GM12878 (cell line): ENCODE data around the gene TMUB1.

Experiments
- EP300 ChIP-seq, 2 experiments: fragments of 150-350 bp in 1 of 2; IDR thresholded peaks; 2 replicates each; pipeline ENCODE4 v1.6.1; 2011 to 2012; ENCODE audit warnings: low read depth in 2 of 2, low read length in 2 of 2, borderline replicate concordance in 1 of 2, improper control_type of control experiment in 1 of 2, inconsistent platforms in 1 of 2; ENCODE audit not compliant: control insufficient read depth in 1 of 2
- GABPA ChIP-seq: IDR thresholded peaks from 2 replicates; pipeline ENCODE4 v1.6.1; 2014; ENCODE audit warnings: antibody characterized with exemption, low read depth, mild to moderate bottlenecking, inconsistent platforms
- SUZ12 ChIP-seq: fragments of 200-600 bp; sonication (generic); IDR thresholded peaks from one replicate; pipeline ENCODE4 v1.6.1; 2018; ENCODE audit warnings: antibody characterized with exemption, mild to moderate bottlenecking; ENCODE audit not compliant: unreplicated experiment

DNA sequence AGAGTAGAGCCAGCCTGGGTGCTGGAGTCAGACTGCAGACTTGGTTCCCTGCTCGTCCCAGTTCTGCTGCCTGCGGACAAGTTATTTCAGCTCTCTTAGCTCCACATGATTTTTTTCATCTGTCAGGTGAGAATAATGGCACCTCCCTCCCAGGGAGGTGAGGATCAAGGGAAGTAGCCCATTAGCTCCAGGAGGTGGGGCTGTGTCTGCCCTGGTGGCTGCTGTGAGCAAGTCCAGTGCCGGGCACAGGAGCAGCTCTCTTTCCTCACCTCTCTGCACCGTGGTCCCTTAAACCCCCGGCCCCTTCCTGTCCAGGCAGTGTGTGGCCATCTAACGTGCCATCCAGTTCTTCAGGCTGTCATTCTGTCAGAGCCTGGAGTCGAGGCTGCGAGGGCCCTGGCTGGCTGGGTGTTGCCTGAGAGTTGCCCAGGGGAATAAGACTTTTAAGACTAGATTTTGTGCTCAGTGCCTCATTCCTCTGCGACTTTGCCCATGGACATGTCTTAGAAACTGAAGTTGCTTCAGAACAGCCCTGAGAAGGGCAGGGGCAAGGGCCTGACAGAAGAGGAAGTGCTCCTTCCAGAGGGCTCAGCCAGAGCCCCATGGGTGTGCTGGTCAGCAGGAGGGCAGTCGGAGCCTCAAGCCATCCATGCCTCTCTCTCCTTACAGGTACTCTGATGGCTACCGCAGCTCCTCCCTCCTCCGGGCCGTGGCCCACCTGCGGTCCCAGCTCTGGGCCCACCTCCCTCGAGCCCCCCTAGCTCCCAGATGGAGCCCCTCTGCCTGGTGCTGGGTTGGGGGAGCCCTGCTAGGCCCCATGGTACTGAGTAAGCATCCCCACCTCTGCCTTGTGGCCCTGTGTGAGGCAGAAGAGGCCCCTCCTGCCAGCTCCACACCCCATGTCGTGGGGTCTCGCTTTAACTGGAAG lies 50.1 kb downstream of the TMUB1 start:
- TF ChIP-seq EP300 (IDR thresholded peaks at IDR 0.05; ENCODE audit: borderline replicate concordance in 1 of 2, control insufficient read depth in 1 of 2, low read depth in 2 of 2, low read length in 2 of 2): no peak
- TF ChIP-seq GABPA: no peak
- no peak for TF ChIP-seq SUZ12
